ENCODE measurements around the gene PECR. TPM values are rescaled to one million over a fixed set of nuclear protein-coding genes. Genes with fewer than 3 reads are reported as not detected.

PECR gene
- total and polyA plus RNA-seq, 9 of the 15 experiments (the other 6 are each of a cell fraction or from before 2014, with no cell fraction given), result 1.1 to 10.3 (median 8.2) TPM

GRCh38 chr2:216108967-216109921 is 27.6 kb upstream of the PECR start, which contains the start of gene XRCC5 (continued):
- TF ChIP-seq CCNT2 (IDR thresholded peaks at IDR 0.05; ENCODE audit: borderline replicate concordance, extremely low read depth, insufficient read length, low read depth, low read length) (no peak), RFX1 (IDR thresholded peaks at IDR 0.05) (no peak), POLR2H (tag; IDR thresholded peaks at IDR 0.05; ENCODE audit: low read depth) (peak; percentile 80), GABPB2 (CRISPR knock-in tag; conservative IDR thresholded peaks at IDR 0.05) (no peak), HNRNPL (IDR thresholded peaks at IDR 0.05; ENCODE audit: low read depth, low read length) (no peak), ARID3A (IDR thresholded peaks at IDR 0.05; ENCODE audit: borderline replicate concordance, low read depth, low read length) (no peak), ZNF644 (tag; IDR thresholded peaks at IDR 0.05; ENCODE audit: low read depth) (no peak), ZNF766 (CRISPR knock-in tag; conservative IDR thresholded peaks at IDR 0.05) (no peak), PHB2 (IDR thresholded peaks at IDR 0.05; ENCODE audit: low read depth) (no peak), E2F3 (CRISPR knock-in tag; IDR thresholded peaks at IDR 0.05) (no peak), ETS1 (conservative IDR thresholded peaks at IDR 0.05; ENCODE audit: control insufficient read depth, low read depth, low read length) (0 out of 2 replicates have a peak, but pooled peaks have one; percentile 48), HSF4 (CRISPR knock-in tag; IDR thresholded peaks at IDR 0.05; ENCODE audit: borderline replicate concordance) (no peak), RAD21 (CRISPR knock-in tag; conservative IDR thresholded peaks at IDR 0.05 in 1 of 2, IDR thresholded peaks at IDR 0.05 in 1 of 2) (no peak), ZBTB26 (CRISPR knock-in tag; IDR thresholded peaks at IDR 0.05) (no peak), PYGO2 (tag; IDR thresholded peaks at IDR 0.05) (no peak), CTCFL (IDR thresholded peaks at IDR 0.05; ENCODE audit: borderline replicate concordance, insufficient read depth, low read depth, low read length, poor library complexity, severe bottlenecking) (no peak), MIER1 (IDR thresholded peaks at IDR 0.05; ENCODE audit: low read depth) (no peak), ZNF24 (IDR thresholded peaks at IDR 0.05) (peak; percentile 95), PRMT5 (CRISPR knock-in tag; IDR thresholded peaks at IDR 0.05) (no peak), ZNF695 (CRISPR knock-in tag; IDR thresholded peaks at IDR 0.05) (no peak), GATAD2B (IDR thresholded peaks at IDR 0.05; ENCODE audit: borderline replicate concordance) (no peak)
